Glomerular visceral epithelial cell (primary cell): Measurements from ENCODE around the gene DKC1.

Experiments used
- DNase-seq: peaks from one replicate; pipeline ENCODE4 v3.0.0-alpha.2; 2016; ENCODE audit errors: extremely low spot score

DKC1 gene

DNA sequence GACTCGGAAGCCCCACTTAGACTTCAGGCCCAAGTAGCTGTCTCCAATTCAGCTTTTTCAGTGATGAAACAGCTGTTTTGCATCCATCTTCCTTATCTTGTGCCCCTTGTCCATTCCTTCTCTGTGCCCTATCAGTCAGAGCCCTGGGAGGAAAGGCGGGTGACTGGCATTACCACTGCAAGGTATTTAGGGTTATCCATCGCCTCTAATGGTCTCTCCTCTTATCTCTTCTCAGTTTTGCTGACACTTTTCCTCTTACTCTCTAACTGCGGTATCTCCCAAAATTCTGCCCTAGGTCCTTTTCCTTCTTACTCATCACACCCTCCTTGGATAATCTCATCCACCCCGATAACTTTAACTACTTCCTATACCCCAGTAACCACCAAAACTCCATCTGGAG lies 25.5 kb upstream of the DKC1 start:
- no peak for DNase-seq

DNA sequence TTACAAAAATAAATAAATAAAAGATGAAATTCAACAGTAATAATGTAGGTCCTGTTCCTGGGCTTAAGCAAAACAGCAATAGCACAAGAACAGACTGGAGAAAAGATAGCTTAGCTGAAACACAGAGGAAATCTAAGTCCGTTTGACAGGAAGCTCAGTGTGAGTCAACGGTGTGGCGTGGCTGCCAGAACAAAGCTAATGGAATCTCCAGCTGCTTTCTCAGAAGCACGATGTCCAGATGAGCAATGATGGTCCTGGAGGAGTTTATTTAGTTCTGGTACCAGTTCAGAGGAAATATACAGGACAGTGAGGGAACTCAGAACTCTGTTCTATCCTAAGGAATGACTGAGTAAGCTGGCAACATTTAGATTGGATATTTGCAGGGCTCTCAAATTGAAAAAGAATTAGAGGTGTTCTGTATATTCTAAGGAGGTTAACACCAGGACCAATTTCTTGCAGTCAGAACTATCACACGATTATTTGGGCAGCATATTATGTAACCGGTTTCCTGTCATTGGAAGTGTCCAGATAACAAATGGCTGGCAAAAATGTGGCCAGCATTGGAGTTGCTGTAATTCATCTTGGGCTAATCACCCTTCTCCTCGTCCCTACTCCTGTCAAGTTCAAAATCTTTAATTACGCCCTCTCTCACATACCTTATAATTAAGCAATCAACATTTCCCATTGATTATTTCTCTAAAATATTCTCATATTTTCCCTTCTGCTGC lies 24.5 kb upstream of the DKC1 start:
- peak; percentile 35 for DNase-seq

DNA sequence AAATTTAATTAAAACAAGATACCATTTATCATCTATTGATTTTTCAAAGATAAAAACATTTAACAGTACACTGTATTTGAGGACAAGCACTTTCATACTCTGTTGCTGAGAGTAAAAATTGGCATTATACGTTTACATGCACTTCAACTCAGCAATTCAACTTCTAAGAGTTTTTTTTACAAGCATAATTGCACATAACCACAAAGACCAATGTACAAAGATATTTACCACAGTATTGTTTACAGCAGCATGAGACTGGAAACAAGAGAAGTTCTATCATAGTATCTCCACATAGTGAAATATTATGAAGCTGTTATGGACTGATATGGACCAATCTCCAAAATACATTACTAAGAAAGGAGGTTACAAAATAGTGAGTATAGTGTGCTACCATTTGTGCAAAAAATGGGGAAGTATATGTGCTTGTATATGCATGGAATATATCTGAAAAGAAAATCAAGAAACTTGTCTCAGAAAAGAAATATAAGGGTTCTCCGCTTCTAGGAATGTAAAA lies 22.7 kb upstream of the DKC1 start:
- no peak for DNase-seq

DNA sequence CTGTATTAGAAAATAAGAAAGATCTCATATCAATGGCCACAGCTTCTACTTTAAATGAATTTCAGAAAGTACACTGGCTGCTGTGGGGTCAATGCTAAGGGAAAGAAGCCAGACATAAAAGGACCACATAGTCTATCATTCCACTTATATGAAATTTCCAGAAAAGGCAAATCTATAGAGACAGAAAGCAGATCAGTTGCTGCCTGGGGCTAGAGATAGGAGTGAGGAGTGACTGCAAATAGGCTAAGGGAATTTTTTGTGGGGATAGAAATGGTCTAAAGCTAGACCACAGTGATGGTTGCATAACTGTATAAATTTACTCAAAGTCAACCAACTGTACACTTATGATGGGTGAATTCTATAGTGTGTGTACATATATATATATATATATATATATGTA lies 20.1 kb upstream of the DKC1 start:
- no peak for DNase-seq

DNA sequence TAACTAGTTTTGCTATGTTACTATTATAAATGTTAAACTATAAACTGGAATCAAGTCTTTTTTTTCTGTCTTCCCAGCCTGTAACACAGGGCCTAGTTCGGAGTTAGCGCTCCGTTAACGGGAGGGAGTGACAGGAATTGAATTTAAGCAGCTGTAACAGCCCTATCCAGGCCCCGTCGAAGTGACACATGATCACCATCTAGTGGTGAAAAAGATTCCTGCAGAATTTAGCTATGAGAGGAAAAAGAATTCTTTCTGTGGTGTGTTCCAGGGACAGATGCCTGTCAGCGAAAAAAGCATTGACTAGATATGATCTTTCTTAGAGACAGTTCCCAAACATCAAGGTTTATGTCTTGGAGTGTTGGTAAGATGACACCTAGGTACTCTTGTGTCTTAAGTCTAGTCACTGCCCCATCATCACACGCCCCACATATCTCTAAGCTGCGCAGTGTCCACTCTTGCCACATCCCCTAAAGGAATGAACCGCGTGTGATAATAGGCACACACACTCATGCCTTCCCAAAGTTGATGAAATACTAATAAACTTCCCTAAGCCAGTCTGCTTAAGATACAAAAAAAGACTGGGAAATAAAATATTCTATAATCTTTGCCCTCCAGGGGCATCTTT lies 13.8 kb upstream of the DKC1 start:
- peak; percentile 61 for DNase-seq

GRCh38 chrX:154749856-154750255 lies 12.8 kb upstream of the DKC1 start:
- no peak for DNase-seq

GRCh38 chrX:154750301-154751202 lies 12.1 kb upstream of the DKC1 start, which contains the start of gene GAB3:
Gene GAB3 (minus strand): TSS chrX:154751077. CDS start chrX:154751025, 52 bp downstream.
- DNase-seq: peak; percentile 24

DNA sequence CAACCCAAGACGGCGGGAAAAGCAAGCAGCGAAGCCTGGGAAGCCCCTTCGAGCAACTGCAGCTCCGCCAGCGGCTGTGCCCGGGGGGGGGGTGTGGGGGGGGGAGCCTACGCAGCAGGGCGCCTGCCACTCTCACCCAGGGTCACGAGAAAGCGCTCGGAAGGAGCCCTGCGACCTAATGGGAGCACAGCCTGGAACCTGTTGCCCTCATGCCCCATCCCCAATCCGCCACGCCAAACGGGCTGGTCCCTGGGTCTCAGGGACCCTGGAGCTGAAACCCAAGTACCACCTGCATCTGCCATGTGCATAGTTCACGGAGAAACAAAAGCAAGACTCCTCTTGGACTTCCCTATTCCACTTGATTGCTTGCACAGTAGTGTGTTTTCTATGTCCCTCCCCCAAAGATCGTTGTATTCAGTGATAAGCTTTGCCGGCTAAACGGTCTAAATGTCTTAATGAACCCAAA lies 11.4 kb upstream of the DKC1 start:
- no peak for DNase-seq

DNA sequence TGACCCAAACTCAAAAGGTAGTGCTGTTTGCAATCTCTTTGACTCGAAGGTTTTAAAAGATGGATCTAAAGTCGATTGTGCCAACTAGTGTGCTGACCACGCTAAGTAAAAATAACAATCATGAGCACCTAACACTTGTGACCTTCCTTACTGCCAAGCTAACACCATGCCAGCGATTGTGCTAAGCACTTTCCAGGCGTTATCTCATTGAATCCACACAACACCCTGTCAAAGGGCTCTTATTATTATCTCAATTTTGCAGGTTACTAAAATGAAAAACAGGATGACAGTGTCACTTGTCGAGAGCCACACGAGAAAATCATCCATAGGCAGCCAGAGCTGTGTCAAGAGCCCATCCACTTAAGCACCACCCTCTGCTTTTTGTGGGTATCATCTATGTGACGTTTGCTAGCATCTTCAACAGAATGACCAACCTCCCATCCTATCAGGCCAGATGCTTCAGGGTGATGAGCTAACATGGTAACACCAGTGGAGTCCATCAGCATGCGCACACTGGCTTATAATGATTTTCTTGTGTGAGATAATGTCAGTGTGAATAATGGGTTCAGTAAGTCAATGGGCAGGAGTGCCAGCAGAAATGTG lies 10.9 kb upstream of the DKC1 start:
- no peak for DNase-seq

DNA sequence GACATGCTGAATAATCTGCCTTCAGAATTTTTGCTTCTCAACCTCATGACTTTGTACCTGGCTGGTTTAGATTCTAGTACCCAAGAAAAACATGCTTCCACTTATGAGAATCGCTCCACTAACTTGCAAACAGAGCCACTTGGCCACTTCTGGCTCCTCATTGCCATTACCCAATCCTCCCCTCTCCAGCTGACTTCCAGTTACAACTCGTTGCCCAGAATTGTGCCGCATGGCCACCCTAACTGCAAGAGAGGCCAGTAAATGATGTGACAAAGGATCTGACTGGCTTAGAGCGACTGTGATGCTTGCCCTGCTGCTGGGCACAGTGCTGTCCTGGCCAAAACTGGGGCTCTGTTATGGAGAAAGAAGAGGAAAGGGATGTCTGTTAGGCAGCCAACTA lies 4.0 kb upstream of the DKC1 start:
- no peak for DNase-seq

DNA sequence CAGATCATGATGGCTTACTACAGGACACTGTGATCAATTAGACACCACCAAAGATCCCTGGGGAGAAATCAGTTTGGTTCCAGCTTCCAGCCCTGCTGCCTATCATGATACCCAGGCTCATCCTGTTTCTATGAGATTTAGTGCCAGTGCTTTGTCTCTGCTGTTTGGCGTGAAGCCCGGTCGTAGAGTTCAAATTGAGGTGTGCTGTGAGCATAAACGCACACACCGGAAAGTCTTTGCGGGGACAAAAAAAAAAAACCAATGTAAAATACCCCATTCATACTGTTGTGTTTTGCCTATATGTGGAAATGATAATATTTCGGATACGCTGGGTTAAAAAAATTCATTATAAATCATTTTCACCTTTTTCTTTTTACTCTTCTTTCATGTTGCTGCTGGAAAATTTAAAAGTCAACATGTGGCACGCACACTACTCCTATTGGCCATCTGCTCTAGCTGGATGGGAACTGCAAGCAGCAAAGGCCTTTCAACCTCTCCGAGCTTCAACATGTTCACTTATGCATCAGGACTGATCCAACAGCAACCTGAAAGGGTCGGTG lies 607 bp upstream of the DKC1 start:
- DNase-seq: peak; percentile 6

- no peak for DNase-seq
Measured at GRCh38 chrX:154774622-154775021, 12.0 kb downstream of the DKC1 start.

DNA sequence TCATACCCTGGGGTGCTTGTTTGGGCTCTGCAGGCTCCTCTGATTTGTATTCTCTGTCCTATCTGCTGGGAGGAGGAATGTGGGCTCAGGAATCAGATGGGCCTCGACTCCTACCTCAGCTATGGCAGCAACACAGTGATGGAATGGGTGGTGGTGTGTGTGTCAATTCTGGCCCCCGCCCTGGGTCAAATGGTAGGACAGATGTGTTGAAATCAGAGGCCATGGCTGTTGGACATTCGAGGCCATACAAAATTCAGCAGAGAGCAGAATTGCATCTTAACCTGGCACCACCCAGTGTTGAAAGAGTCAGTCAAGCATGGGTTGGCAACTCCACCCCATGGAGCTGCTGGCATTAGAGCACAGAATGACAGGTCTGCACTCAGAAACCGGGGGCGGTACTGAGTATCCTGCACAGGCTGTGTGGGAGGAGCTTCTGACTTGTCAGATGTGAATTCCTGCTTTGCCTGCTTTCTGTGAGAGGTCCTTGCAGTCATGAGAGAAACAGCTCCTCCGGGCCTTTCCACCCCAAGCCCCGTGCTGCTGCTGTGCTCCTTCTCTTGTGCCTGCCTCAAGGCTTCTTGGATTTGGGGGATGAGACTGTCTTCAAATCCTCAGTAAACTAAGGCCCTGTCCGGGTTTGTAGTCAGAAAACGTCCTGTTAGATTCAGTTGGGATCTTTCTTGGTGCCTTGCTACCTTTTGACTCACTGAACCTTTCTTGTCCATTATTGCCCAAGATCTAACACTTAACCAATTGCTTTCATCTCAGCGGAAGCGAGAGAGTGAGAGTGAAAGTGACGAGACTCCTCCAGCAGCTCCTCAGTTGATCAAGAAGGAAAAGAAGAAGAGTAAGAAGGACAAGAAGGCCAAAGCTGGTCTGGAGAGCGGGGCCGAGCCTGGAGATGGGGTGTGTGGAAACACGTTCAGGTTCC lies 13.0 kb downstream of the DKC1 start:
- peak; percentile 37 for DNase-seq

DNA sequence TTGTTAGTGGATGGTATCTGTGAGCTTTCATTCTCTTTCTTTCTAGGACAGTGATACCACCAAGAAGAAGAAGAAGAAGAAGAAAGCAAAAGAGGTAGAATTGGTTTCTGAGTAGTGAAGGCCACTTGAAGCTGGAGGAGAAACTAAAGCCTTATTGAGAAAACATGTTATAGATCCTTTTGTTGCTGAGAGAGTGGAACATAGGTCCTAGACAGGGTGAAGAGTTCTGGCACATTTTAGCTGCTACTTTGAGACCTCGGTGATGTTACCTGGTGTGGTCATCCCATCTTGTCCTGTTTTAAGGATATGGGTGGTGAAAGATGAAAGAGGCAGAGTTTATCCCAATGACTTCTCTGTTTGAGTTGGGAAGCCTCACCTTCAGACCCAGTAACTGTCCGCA lies 14.1 kb downstream of the DKC1 start:
- no peak for DNase-seq

DNA sequence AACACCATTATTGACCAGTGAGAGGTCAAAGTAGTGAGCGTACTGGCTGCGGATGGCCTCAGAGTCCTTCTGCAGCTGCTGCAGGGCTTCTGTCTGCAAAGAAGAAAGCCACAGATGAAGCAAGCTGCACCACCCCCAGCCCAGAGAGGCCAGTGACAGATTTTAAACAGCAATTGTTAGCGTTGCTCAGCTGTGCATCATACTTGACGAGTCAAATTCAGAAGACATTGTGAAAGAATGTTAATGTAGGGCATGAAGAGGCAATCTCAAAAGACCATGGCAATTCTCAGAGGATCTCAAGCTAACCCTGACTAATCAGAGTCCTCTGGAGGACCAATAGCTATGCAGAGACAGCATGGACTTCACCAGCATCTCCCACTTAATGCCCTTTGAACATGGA lies 16.6 kb downstream of the DKC1 start:
- DNase-seq: no peak

- no peak for DNase-seq
Measured at GRCh38 chrX:154780968-154781367, 18.3 kb downstream of the DKC1 start.

- no peak for DNase-seq
Measured at GRCh38 chrX:154784149-154784995, 21.7 kb downstream of the DKC1 start.

- no peak for DNase-seq
Measured at GRCh38 chrX:154785716-154786115, 23.1 kb downstream of the DKC1 start.

- DNase-seq: peak; percentile 68
Measured at GRCh38 chrX:154791467-154791866, 28.8 kb downstream of the DKC1 start.
